HEK293 (cell line): Measurements from ENCODE around the gene SYNGR3.
A peak's percentile ranks its signal among the peaks of the same experiment; 100 is the strongest.

Experiments used
- AEBP2 ChIP-seq: fragments of 450-650 bp; formaldehyde crosslinking; IDR thresholded peaks from 2 replicates; pipeline ENCODE4 v1.5.1; 2016; ENCODE audit warnings: missing biosample characterization, missing genetic modification characterization, borderline replicate concordance
- GLIS2 ChIP-seq: fragments of 450-650 bp; formaldehyde crosslinking; IDR thresholded peaks from 2 replicates; pipeline ENCODE4 v1.5.1; 2016; ENCODE audit warnings: missing biosample characterization, missing genetic modification characterization
- HOXD13 ChIP-seq: sonication (generic); formaldehyde crosslinking; IDR thresholded peaks from 2 replicates; pipeline ENCODE4 v1.8.0; 2022; ENCODE audit warnings: missing genetic modification reagents, borderline replicate concordance
- KLF1 ChIP-seq: fragments of 450-650 bp; formaldehyde crosslinking; IDR thresholded peaks from 2 replicates; pipeline ENCODE4 v1.5.1; 2016; ENCODE audit warnings: missing biosample characterization, missing genetic modification characterization
- KLF9 ChIP-seq: fragments of 450-650 bp; formaldehyde crosslinking; IDR thresholded peaks from 2 replicates; pipeline ENCODE4 v1.5.1; 2016; ENCODE audit warnings: missing biosample characterization, missing genetic modification characterization, low read depth
- MEIS1 ChIP-seq: sonication (generic); formaldehyde crosslinking; IDR thresholded peaks from 2 replicates; pipeline ENCODE4 v1.8.1; 2022; ENCODE audit warnings: missing genetic modification reagents, mild to moderate bottlenecking, borderline replicate concordance
- RBAK ChIP-seq: fragments of 450-650 bp; formaldehyde crosslinking; IDR thresholded peaks from 2 replicates; pipeline ENCODE4 v1.5.1; 2016; ENCODE audit warnings: missing biosample characterization, missing genetic modification characterization
- SCRT2 ChIP-seq: fragments of 450-650 bp; formaldehyde crosslinking; IDR thresholded peaks from 2 replicates; pipeline ENCODE4 v1.5.1; 2016; ENCODE audit warnings: missing biosample characterization, missing genetic modification characterization
- WT1 ChIP-seq: fragments of 450-650 bp; formaldehyde crosslinking; IDR thresholded peaks from 2 replicates; pipeline ENCODE4 v1.5.1; 2016; ENCODE audit warnings: missing biosample characterization, missing genetic modification characterization
- ZBTB17 ChIP-seq: fragments of 450-650 bp; formaldehyde crosslinking; IDR thresholded peaks from 2 replicates; pipeline ENCODE4 v1.5.1; 2016; ENCODE audit warnings: missing biosample characterization, missing genetic modification characterization
- ZEB2 ChIP-seq: fragments of 450-650 bp; formaldehyde crosslinking; IDR thresholded peaks from 2 replicates; pipeline ENCODE4 v1.5.1; 2016; ENCODE audit warnings: missing biosample characterization, missing genetic modification characterization
- ZNF10 ChIP-seq: fragments of 450-650 bp; formaldehyde crosslinking; IDR thresholded peaks from 2 replicates; pipeline ENCODE4 v1.5.1; 2017; ENCODE audit warnings: missing biosample characterization, missing genetic modification characterization
- ZNF155 ChIP-seq: fragments of 450-650 bp; formaldehyde crosslinking; IDR thresholded peaks from 2 replicates; pipeline ENCODE4 v1.5.1; 2016; ENCODE audit warnings: missing biosample characterization, missing genetic modification characterization
- ZNF302 ChIP-seq: fragments of 450-650 bp; formaldehyde crosslinking; IDR thresholded peaks from 2 replicates; pipeline ENCODE4 v1.5.1; 2016; ENCODE audit warnings: missing biosample characterization, missing genetic modification characterization, low read depth
- ZNF362 ChIP-seq: fragments of 450-650 bp; formaldehyde crosslinking; IDR thresholded peaks from 2 replicates; pipeline ENCODE4 v1.5.1; 2016; ENCODE audit warnings: missing biosample characterization, missing genetic modification characterization
- ZNF404 ChIP-seq: fragments of 450-650 bp; formaldehyde crosslinking; IDR thresholded peaks from 2 replicates; pipeline ENCODE4 v1.5.1; 2017; ENCODE audit warnings: missing biosample characterization, missing genetic modification characterization
- ZNF426 ChIP-seq: fragments of 450-650 bp; formaldehyde crosslinking; IDR thresholded peaks from 2 replicates; pipeline ENCODE4 v1.5.1; 2017; ENCODE audit warnings: missing biosample characterization, missing genetic modification characterization, mild to moderate bottlenecking, inconsistent platforms, moderate library complexity
- ZNF433 ChIP-seq: fragments of 450-650 bp; formaldehyde crosslinking; IDR thresholded peaks from 2 replicates; pipeline ENCODE4 v1.5.1; 2016; ENCODE audit warnings: missing biosample characterization, missing genetic modification characterization, low read depth
- ZNF473 ChIP-seq: fragments of 450-650 bp; formaldehyde crosslinking; IDR thresholded peaks from 2 replicates; pipeline ENCODE4 v1.5.1; 2017; ENCODE audit warnings: missing biosample characterization, missing genetic modification characterization
- ZNF521 ChIP-seq: fragments of 450-650 bp; formaldehyde crosslinking; IDR thresholded peaks from 2 replicates; pipeline ENCODE4 v1.5.1; 2017; ENCODE audit warnings: missing biosample characterization, mild to moderate bottlenecking, missing genetic modification characterization
- ZNF529 ChIP-seq: fragments of 450-650 bp; formaldehyde crosslinking; IDR thresholded peaks from 2 replicates; pipeline ENCODE4 v1.5.1; 2017; ENCODE audit warnings: missing genetic modification characterization, missing biosample characterization; ENCODE audit not compliant: insufficient replicate concordance
- ZNF544 ChIP-seq: fragments of 450-650 bp; formaldehyde crosslinking; IDR thresholded peaks from 2 replicates; pipeline ENCODE4 v1.5.0; 2017; ENCODE audit warnings: missing biosample characterization, missing genetic modification characterization
- ZNF548 ChIP-seq: fragments of 450-650 bp; formaldehyde crosslinking; IDR thresholded peaks from 2 replicates; pipeline ENCODE4 v1.5.1; 2016; ENCODE audit warnings: missing biosample characterization, missing genetic modification characterization
- ZNF580 ChIP-seq: fragments of 450-650 bp; formaldehyde crosslinking; IDR thresholded peaks from 2 replicates; pipeline ENCODE4 v1.5.1; 2016; ENCODE audit warnings: missing biosample characterization, missing genetic modification characterization
- ZNF623 ChIP-seq: fragments of 450-650 bp; formaldehyde crosslinking; IDR thresholded peaks from 2 replicates; pipeline ENCODE4 v1.5.1; 2016; ENCODE audit warnings: missing biosample characterization, missing genetic modification characterization
- ZNF624 ChIP-seq: fragments of 450-650 bp; formaldehyde crosslinking; IDR thresholded peaks from 2 replicates; pipeline ENCODE4 v1.5.1; 2017; ENCODE audit warnings: missing biosample characterization, missing genetic modification characterization
- ZNF626 ChIP-seq: fragments of 450-650 bp; sonication (Bioruptor Pico); formaldehyde crosslinking; IDR thresholded peaks from 2 replicates; pipeline ENCODE4 v1.5.1; 2018; ENCODE audit warnings: missing biosample characterization, missing genetic modification characterization, inconsistent platforms
- ZNF639 ChIP-seq: fragments of 450-650 bp; formaldehyde crosslinking; IDR thresholded peaks from 2 replicates; pipeline ENCODE4 v1.5.1; 2016; ENCODE audit warnings: missing biosample characterization, missing genetic modification characterization
- ZNF645 ChIP-seq: fragments of 450-650 bp; formaldehyde crosslinking; IDR thresholded peaks from 2 replicates; pipeline ENCODE4; 2016; ENCODE audit warnings: missing biosample characterization, missing genetic modification characterization
- ZNF776 ChIP-seq: fragments of 450-650 bp; formaldehyde crosslinking; IDR thresholded peaks from 2 replicates; pipeline ENCODE4 v1.5.0; 2017; ENCODE audit warnings: missing biosample characterization, missing genetic modification characterization, borderline replicate concordance
- ZNF777 ChIP-seq: fragments of 450-650 bp; formaldehyde crosslinking; IDR thresholded peaks from 2 replicates; pipeline ENCODE4 v1.5.1; 2017; ENCODE audit warnings: missing biosample characterization, missing genetic modification characterization, borderline replicate concordance
- ZNF830 ChIP-seq: fragments of 450-650 bp; IDR thresholded peaks from 2 replicates; pipeline ENCODE4 v1.5.0; 2018; ENCODE audit warnings: missing biosample characterization, missing genetic modification characterization, low read depth, mild to moderate bottlenecking, moderate library complexity
- ZSCAN18 ChIP-seq: fragments of 450-650 bp; formaldehyde crosslinking; IDR thresholded peaks from 2 replicates; pipeline ENCODE4 v1.5.1; 2016; ENCODE audit warnings: missing biosample characterization, missing genetic modification characterization
- ZSCAN23 ChIP-seq: fragments of 450-650 bp; formaldehyde crosslinking; IDR thresholded peaks from 2 replicates; pipeline ENCODE4 v1.5.1; 2016; ENCODE audit warnings: missing biosample characterization, missing genetic modification characterization

SYNGR3 gene

GRCh38 chr16:2003827-2004641 lies 14.3 kb downstream of the SYNGR3 start (continued):
- no peak for TF ChIP-seq ZSCAN18
- no peak for TF ChIP-seq ZNF521 (tag by site-specific recombination)
- TF ChIP-seq ZSCAN23 (tag by site-specific recombination), result no peak
- TF ChIP-seq ZNF362 (tag by site-specific recombination), result no peak
- no peak for TF ChIP-seq ZNF473
- no peak for TF ChIP-seq ZNF623
- TF ChIP-seq ZNF626, result no peak
- no peak for TF ChIP-seq ZNF580 (tag by site-specific recombination)
- TF ChIP-seq WT1 (tag by site-specific recombination), result no peak
- no peak for TF ChIP-seq ZNF548 (tag by site-specific recombination)
- TF ChIP-seq SCRT2 (tag by site-specific recombination), result peak; percentile 93
- peak; percentile 78 for TF ChIP-seq ZBTB17
- TF ChIP-seq ZNF433 (tag by site-specific recombination), result no peak
- no peak for TF ChIP-seq ZNF777 (tag by site-specific recombination)
- TF ChIP-seq ZNF426 (tag by site-specific recombination), result no peak
- no peak for TF ChIP-seq ZNF830 (tag by site-specific recombination)
- no peak for TF ChIP-seq RBAK
- TF ChIP-seq GLIS2 (tag by site-specific recombination), result peak; percentile 47
- peak; percentile 94 for TF ChIP-seq ZNF10 (tag by site-specific recombination)
- no peak for TF ChIP-seq ZNF624 (tag by site-specific recombination)
- TF ChIP-seq ZNF155 (tag by site-specific recombination), result no peak
- peak; percentile 77 for TF ChIP-seq ZEB2 (tag by site-specific recombination)
- no peak for TF ChIP-seq AEBP2 (tag by site-specific recombination)
- no peak for TF ChIP-seq ZNF645 (tag by site-specific recombination)
- no peak for TF ChIP-seq HOXD13 (CRISPR knock-in tag)
- TF ChIP-seq ZNF544 (tag by site-specific recombination), result no peak
- TF ChIP-seq ZNF404 (tag by site-specific recombination), result no peak
- TF ChIP-seq ZNF776 (tag by site-specific recombination), result no peak
- no peak for TF ChIP-seq ZNF529 (tag by site-specific recombination)
- TF ChIP-seq KLF9 (tag by site-specific recombination), result peak; percentile 97
- peak; percentile 95 for TF ChIP-seq KLF1 (tag by site-specific recombination)
- no peak for TF ChIP-seq MEIS1 (CRISPR knock-in tag)
- TF ChIP-seq ZNF639, result no peak
- TF ChIP-seq ZNF302 (tag by site-specific recombination), result no peak
